Suppressor macrophage treated with lipopolysaccharide for 1 hour (primary cell): ENCODE measurements around the gene UTP14C.
"Not testable (repeated sequence)": the region's sequence is repeated elsewhere in the genome, so short reads cannot be mapped to it uniquely, and the experiment has no call there.

Experiments
- DNase-seq, 3 donors: peaks; one replicate each; pipeline ENCODE4 v3.0.0-alpha.2; 2020 to 2022

The UTP14C gene

DNA sequence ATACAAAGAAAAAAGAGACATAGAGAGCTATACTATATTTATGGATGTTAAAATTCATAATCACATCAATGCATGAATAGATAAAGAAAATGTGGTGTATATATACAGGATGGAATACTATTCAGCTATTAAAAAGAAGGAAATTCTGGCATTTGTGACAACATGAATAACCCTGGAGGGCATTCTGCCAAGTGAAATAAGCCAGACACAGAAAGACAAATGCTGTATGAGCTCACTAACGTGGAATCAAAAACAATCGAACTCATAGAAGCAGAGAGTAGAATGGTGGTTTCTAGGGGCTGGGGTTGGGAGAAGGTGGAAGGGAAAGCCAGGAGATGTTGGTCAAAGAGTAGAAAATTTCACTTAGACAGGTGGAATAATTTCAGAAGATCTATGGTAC lies 24.0 kb downstream of the UTP14C start:
- DNase-seq, result no peak

DNA sequence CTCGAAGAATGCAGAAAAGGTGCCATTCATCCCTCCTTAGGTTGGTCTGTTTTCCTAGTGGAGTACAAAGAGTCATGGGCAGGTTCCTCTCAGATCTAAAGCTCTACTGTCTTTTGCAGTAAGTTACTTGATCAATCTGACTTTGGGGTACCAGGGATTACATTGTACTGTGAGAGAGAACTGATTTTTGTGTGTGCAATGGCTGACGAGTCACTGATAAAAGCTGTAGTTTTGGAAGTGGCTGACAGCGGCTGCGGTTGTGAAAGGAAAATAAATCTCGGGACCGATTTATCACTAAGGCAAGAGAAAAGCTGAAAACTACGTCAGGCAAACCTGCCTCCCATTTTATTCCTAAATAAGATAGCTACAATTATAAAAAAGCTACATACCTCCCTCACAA lies 26.9 kb downstream of the UTP14C start:
- no peak for DNase-seq

DNA sequence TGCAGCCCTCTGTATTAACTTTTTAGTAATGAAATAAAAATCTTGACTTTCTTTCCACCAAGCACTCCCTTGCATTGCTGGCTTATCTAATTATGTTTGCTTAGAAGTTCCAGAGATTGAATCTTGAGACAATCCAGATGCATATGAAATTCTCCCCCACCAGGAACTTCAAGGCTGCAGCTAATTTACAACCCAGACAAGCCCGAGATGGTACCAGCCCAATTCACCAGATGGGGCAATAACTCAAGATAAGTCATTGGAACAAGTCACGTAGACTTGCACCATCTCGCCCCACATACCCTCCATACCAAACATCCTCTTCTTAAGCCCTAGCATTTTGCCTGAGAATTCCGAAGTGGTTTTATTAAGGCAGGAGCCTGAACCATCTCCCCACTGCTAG lies 29.0 kb downstream of the UTP14C start:
- no peak for DNase-seq

DNA sequence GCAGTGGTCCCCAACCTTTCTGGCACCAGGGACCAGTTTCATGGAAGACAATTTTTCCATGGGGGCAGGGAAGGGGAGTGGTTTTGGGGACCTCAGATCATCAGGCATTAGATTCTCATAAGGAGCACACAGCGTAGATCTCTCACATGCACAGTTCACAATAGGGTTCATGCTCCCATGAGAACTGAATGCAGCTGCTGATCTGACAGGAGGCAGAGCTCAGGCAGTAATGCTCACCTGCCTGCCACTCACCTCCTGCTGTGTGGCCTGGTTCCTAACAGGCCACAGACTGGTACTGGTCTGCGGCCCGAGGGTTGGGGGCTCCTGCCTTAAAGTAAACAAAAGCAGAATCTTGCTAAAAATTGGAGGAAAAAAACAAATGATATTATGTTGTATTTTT lies 36.6 kb downstream of the UTP14C start:
- DNase-seq, result not testable (repeated sequence)

DNA sequence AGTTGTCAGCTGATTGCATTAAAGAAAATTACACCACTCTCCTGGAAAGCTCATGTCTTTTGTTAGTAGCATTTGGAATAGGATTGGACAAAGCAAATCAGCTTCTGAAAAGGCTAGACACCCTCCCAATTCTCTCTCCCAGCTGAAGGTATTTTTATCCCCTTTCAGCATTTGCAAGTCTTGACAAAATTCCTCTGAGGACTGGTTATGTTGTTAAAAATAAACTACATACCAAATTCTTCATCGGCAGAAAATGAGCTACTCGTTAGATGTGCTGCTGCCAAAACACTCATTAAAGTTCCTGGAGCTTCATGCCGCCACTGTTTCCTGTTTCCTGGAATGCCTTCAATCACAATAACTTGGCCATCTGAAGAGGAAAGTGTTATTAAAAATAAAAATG lies 37.1 kb downstream of the UTP14C start:
- no peak for DNase-seq

DNA sequence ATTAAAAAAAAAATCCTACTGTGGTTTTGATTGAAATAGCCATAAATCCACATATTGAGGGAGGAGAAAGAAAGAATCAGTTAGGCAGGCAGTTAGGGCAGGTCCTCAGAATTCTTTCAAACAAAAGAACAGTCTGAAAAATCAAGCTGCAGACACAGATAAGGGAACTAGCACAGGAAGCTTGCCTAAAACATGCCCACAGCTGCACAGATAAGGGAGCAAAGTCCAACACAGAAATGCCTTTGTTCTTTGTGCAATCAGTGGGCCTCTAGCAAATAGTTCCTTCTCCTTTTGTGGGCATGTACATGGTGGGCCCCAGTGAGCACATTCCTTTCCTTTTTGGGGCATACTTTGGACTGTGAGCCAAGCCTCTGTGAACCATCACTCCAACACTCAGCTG lies 42.7 kb downstream of the UTP14C start:
- DNase-seq, result peak in 1 of 3 donors; percentile 3

DNA sequence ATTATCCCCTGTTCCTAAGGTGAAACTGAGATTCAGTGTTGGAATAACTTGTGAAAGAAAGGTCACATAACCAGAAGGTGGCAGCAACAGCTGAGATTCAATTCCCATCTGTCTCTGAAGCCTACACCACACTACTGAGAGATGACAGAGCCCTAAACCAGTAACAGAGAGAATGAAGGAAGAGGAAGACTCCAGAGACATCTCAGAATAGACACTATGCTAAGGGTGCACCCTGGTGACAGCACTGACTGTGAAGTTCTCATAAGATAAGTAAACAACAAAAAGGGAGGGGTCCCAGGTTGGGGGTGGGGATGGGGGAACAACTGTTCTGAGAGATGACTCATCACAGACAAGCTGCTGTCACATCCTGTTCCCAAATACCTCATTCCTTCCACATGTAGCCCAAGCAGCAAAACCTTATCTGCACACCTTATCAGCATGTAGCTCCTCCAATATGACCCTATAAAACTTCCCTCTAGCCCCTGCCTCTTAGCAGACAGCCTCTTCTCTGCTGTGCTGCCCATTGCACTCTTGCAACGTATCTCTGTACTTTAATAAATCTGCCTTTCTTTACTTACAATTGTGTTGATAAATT lies 46.5 kb downstream of the UTP14C start:
- DNase-seq, result peak in 2 of 3 donors; percentile 7 to 12
